ENCODE results near the gene ADAM12. TPM values are rescaled to one million over a fixed set of nuclear protein-coding genes. Genes with fewer than 3 reads are reported as not detected.
A peak's percentile ranks its signal among the peaks of the same experiment; 100 is the strongest.

Gene ADAM12
- total RNA-seq, 1 donor from 2014 or later, result 41.7 TPM

GRCh38 chr10:126397156-126397555 lies 8.9 kb upstream of the ADAM12 start:
- Mint-ChIP-seq H3K4me1 (ENCODE audit: unreplicated experiment) (peaks cover 21% of the 10 kb centered on the region), H3K27ac (ENCODE audit: unreplicated experiment) (peak overlapping the region; percentile 81), H3K9me3 (ENCODE audit: unreplicated experiment) (no peaks in the 10 kb centered on the region), H3K36me3 (ENCODE audit: unreplicated experiment) (no peaks in the 10 kb centered on the region), H3K27me3 (ENCODE audit: unreplicated experiment) (no peaks in the 10 kb centered on the region), H3K4me3 (ENCODE audit: unreplicated experiment) (no peak overlapping the region)
- no peak for DNase-seq (ENCODE audit: extremely low spot score, unreplicated experiment)
- TF ChIP-seq, protein P1, sequence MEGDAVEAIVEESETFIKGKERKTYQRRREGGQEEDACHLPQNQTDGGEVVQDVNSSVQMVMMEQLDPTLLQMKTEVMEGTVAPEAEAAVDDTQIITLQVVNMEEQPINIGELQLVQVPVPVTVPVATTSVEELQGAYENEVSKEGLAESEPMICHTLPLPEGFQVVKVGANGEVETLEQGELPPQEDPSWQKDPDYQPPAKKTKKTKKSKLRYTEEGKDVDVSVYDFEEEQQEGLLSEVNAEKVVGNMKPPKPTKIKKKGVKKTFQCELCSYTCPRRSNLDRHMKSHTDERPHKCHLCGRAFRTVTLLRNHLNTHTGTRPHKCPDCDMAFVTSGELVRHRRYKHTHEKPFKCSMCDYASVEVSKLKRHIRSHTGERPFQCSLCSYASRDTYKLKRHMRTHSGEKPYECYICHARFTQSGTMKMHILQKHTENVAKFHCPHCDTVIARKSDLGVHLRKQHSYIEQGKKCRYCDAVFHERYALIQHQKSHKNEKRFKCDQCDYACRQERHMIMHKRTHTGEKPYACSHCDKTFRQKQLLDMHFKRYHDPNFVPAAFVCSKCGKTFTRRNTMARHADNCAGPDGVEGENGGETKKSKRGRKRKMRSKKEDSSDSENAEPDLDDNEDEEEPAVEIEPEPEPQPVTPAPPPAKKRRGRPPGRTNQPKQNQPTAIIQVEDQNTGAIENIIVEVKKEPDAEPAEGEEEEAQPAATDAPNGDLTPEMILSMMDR (IDR thresholded peaks at IDR 0.05), result no peak

GRCh38 chr10:126394948-126395347 lies 6.7 kb upstream of the ADAM12 start:
- Mint-ChIP-seq H3K27me3 (ENCODE audit: unreplicated experiment) (no peaks in the 10 kb centered on the region), H3K4me3 (ENCODE audit: unreplicated experiment) (no peak overlapping the region), H3K36me3 (ENCODE audit: unreplicated experiment) (no peaks in the 10 kb centered on the region), H3K27ac (ENCODE audit: unreplicated experiment) (no peak overlapping the region), H3K4me1 (ENCODE audit: unreplicated experiment) (peaks cover 32% of the 10 kb centered on the region), H3K9me3 (ENCODE audit: unreplicated experiment) (no peaks in the 10 kb centered on the region)
- no peak for DNase-seq (ENCODE audit: extremely low spot score, unreplicated experiment)
- TF ChIP-seq, protein P1 (IDR thresholded peaks at IDR 0.05), result no peak

DNA sequence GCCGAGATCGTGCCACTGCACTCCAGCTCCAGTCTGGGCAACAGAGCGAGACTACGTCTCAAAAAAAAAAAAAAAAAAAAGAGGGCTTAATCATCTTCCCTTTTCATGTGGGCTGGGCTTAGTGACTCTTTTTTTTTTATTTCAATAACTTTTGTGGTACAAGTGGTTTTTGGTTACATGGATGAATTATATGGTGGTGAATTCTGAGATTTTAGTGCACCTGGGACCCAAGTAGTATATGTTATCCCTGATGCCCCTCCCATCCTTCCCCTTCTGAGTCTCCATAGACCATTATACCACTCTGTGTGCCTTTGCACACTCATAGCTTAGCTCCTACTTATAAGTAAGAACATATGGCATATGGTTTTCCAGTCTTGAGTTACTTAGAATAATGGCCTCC lies 4.8 kb upstream of the ADAM12 start:
- no peaks in the 10 kb centered on the region for H3K9me3 Mint-ChIP-seq (ENCODE audit: unreplicated experiment)
- TF ChIP-seq, protein P1 (IDR thresholded peaks at IDR 0.05), result no peak
- no peaks in the 10 kb centered on the region for H3K27me3 Mint-ChIP-seq (ENCODE audit: unreplicated experiment)
- DNase-seq (ENCODE audit: extremely low spot score, unreplicated experiment), result no peak
- no peak overlapping the region for H3K27ac Mint-ChIP-seq (ENCODE audit: unreplicated experiment)
- H3K36me3 Mint-ChIP-seq (ENCODE audit: unreplicated experiment), result no peaks in the 10 kb centered on the region
- peaks cover 25% of the 10 kb centered on the region for H3K4me1 Mint-ChIP-seq (ENCODE audit: unreplicated experiment)
- H3K4me3 Mint-ChIP-seq (ENCODE audit: unreplicated experiment), result no peak overlapping the region

DNA sequence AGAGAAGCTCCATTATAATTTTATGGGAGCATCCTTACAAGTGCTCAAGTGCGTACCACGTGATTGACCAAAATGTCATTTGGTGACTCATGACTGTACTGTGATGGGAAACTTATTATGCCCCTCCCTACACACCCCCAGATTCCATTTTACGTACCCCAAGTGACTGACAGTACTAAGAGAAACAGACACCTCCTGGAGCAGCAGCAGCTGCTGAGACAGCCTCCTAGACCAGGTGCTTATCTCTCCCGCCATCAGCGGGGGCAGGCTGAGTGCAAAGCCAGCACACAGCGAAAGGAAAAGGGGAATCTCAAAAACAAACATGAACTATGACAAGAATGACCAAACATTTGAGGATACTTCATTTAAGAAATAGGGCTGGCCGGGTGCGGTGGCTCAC lies 4.2 kb upstream of the ADAM12 start:
- Mint-ChIP-seq H3K36me3 (ENCODE audit: unreplicated experiment) (no peaks in the 10 kb centered on the region), H3K27me3 (ENCODE audit: unreplicated experiment) (no peaks in the 10 kb centered on the region), H3K4me3 (ENCODE audit: unreplicated experiment) (no peak overlapping the region), H3K4me1 (ENCODE audit: unreplicated experiment) (peaks cover 20% of the 10 kb centered on the region), H3K9me3 (ENCODE audit: unreplicated experiment) (no peaks in the 10 kb centered on the region), H3K27ac (ENCODE audit: unreplicated experiment) (no peak overlapping the region)
- no peak for DNase-seq (ENCODE audit: extremely low spot score, unreplicated experiment)
- TF ChIP-seq, protein P1 (IDR thresholded peaks at IDR 0.05), result no peak

DNA sequence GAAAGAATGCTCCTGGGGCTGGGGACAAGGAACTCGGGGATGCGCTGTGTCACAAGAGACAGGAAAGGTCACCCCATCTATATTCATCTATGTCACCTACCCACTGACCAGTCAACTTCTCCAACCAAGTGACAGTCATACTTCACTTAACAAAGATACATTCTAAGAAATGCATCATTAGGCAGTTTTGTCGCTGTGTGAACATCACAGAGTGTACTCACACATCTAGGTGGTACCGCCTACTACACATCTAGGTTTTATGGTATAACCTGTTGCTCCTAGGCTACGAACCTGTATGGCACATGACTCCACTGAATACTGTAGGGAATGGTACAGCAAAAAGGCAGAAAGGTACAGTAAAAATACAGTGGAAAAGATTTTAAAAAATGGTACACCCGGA lies 3.8 kb upstream of the ADAM12 start:
- TF ChIP-seq, protein P1 (IDR thresholded peaks at IDR 0.05), result no peak
- H3K27me3 Mint-ChIP-seq (ENCODE audit: unreplicated experiment), result no peaks in the 10 kb centered on the region
- H3K4me3 Mint-ChIP-seq (ENCODE audit: unreplicated experiment), result no peak overlapping the region
- H3K4me1 Mint-ChIP-seq (ENCODE audit: unreplicated experiment), result peaks cover 20% of the 10 kb centered on the region
- no peaks in the 10 kb centered on the region for H3K9me3 Mint-ChIP-seq (ENCODE audit: unreplicated experiment)
- H3K27ac Mint-ChIP-seq (ENCODE audit: unreplicated experiment), result no peak overlapping the region
- no peak for DNase-seq (ENCODE audit: extremely low spot score, unreplicated experiment)
- no peaks in the 10 kb centered on the region for H3K36me3 Mint-ChIP-seq (ENCODE audit: unreplicated experiment)

All from osteocyte (in vitro differentiated cells).